ENCODE results near the gene ZNF143. TPM values are rescaled to one million over a fixed set of nuclear protein-coding genes. Genes with fewer than 3 reads are reported as not detected.

ZNF143 gene
- total and polyA plus RNA-seq, 2 of the 13 experiments (the other 11 are each of a cell fraction or from before 2014, with no cell fraction given): 22.4 to 35.6 TPM

GRCh38 chr11:9461063-9461759, 399 bp downstream of the ZNF143 start (continued):
- TF ChIP-seq, protein P1, sequence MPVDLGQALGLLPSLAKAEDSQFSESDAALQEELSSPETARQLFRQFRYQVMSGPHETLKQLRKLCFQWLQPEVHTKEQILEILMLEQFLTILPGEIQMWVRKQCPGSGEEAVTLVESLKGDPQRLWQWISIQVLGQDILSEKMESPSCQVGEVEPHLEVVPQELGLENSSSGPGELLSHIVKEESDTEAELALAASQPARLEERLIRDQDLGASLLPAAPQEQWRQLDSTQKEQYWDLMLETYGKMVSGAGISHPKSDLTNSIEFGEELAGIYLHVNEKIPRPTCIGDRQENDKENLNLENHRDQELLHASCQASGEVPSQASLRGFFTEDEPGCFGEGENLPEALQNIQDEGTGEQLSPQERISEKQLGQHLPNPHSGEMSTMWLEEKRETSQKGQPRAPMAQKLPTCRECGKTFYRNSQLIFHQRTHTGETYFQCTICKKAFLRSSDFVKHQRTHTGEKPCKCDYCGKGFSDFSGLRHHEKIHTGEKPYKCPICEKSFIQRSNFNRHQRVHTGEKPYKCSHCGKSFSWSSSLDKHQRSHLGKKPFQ (CRISPR knock-in tag; IDR thresholded peaks at IDR 0.05; ENCODE audit: insufficient replicate concordance): no peak
- TF ChIP-seq SNAPC2 (CRISPR knock-in tag; IDR thresholded peaks at IDR 0.05): no peak
- TF ChIP-seq ZNF83 (CRISPR knock-in tag; IDR thresholded peaks at IDR 0.05; ENCODE audit: borderline replicate concordance): no peak
- TF ChIP-seq ZNF652 (CRISPR knock-in tag; IDR thresholded peaks at IDR 0.05; ENCODE audit: borderline replicate concordance, low read depth): no peak
- TF ChIP-seq ZFP36L2 (CRISPR knock-in tag; IDR thresholded peaks at IDR 0.05): no peak
- no peak for TF ChIP-seq KLF13 (CRISPR knock-in tag; IDR thresholded peaks at IDR 0.05)
- peak; percentile 92 for TF ChIP-seq KAT7 (CRISPR knock-in tag; IDR thresholded peaks at IDR 0.05; ENCODE audit: borderline replicate concordance)
- TF ChIP-seq, protein P2, sequence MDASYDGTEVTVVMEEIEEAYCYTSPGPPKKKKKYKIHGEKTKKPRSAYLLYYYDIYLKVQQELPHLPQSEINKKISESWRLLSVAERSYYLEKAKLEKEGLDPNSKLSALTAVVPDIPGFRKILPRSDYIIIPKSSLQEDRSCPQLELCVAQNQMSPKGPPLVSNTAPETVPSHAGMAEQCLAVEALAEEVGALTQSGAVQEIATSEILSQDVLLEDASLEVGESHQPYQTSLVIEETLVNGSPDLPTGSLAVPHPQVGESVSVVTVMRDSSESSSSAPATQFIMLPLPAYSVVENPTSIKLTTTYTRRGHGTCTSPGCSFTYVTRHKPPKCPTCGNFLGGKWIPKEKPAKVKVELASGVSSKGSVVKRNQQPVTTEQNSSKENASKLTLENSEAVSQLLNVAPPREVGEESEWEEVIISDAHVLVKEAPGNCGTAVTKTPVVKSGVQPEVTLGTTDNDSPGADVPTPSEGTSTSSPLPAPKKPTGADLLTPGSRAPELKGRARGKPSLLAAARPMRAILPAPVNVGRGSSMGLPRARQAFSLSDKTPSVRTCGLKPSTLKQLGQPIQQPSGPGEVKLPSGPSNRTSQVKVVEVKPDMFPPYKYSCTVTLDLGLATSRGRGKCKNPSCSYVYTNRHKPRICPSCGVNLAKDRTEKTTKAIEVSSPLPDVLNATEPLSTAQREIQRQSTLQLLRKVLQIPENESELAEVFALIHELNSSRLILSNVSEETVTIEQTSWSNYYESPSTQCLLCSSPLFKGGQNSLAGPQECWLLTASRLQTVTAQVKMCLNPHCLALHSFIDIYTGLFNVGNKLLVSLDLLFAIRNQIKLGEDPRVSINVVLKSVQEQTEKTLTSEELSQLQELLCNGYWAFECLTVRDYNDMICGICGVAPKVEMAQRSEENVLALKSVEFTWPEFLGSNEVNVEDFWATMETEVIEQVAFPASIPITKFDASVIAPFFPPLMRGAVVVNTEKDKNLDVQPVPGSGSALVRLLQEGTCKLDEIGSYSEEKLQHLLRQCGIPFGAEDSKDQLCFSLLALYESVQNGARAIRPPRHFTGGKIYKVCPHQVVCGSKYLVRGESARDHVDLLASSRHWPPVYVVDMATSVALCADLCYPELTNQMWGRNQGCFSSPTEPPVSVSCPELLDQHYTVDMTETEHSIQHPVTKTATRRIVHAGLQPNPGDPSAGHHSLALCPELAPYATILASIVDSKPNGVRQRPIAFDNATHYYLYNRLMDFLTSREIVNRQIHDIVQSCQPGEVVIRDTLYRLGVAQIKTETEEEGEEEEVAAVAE (CRISPR knock-in tag; IDR thresholded peaks at IDR 0.05; ENCODE audit: borderline replicate concordance): no peak
- no peak for TF ChIP-seq IRF1 (CRISPR knock-in tag; IDR thresholded peaks at IDR 0.05; ENCODE audit: low read depth)
- TF ChIP-seq, protein P3, sequence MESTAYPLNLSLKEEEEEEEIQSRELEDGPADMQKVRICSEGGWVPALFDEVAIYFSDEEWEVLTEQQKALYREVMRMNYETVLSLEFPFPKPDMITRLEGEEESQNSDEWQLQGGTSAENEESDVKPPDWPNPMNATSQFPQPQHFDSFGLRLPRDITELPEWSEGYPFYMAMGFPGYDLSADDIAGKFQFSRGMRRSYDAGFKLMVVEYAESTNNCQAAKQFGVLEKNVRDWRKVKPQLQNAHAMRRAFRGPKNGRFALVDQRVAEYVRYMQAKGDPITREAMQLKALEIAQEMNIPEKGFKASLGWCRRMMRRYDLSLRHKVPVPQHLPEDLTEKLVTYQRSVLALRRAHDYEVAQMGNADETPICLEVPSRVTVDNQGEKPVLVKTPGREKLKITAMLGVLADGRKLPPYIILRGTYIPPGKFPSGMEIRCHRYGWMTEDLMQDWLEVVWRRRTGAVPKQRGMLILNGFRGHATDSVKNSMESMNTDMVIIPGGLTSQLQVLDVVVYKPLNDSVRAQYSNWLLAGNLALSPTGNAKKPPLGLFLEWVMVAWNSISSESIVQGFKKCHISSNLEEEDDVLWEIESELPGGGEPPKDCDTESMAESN (CRISPR knock-in tag; conservative IDR thresholded peaks at IDR 0.05): no peak
- TF ChIP-seq ZNF720 (CRISPR knock-in tag; IDR thresholded peaks at IDR 0.05): no peak
- TF ChIP-seq ZNF468 (CRISPR knock-in tag; IDR thresholded peaks at IDR 0.05): no peak
- no peak for TF ChIP-seq GPBP1L1 (CRISPR knock-in tag; IDR thresholded peaks at IDR 0.05)
- TF ChIP-seq HNRNPH1 (optimal IDR thresholded peaks at IDR 0.05; ENCODE audit: low read depth, low read length): no peak
- TF ChIP-seq TRIM24 (CRISPR knock-in tag; IDR thresholded peaks at IDR 0.05): no peak
- TF ChIP-seq ZFP36 (IDR thresholded peaks at IDR 0.05; ENCODE audit: borderline replicate concordance, low read depth, low read length, partially characterized antibody): no peak
